Fibroblast of skin of right quadriceps (primary cell): ENCODE measurements around the gene HS6ST1.

Experiments used
- DNase-seq: peaks from one replicate; pipeline ENCODE4 v3.0.0-alpha.2; 2013

HS6ST1 gene, protein sequence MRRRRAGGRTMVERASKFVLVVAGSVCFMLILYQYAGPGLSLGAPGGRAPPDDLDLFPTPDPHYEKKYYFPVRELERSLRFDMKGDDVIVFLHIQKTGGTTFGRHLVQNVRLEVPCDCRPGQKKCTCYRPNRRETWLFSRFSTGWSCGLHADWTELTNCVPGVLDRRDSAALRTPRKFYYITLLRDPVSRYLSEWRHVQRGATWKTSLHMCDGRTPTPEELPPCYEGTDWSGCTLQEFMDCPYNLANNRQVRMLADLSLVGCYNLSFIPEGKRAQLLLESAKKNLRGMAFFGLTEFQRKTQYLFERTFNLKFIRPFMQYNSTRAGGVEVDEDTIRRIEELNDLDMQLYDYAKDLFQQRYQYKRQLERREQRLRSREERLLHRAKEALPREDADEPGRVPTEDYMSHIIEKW

DNA sequence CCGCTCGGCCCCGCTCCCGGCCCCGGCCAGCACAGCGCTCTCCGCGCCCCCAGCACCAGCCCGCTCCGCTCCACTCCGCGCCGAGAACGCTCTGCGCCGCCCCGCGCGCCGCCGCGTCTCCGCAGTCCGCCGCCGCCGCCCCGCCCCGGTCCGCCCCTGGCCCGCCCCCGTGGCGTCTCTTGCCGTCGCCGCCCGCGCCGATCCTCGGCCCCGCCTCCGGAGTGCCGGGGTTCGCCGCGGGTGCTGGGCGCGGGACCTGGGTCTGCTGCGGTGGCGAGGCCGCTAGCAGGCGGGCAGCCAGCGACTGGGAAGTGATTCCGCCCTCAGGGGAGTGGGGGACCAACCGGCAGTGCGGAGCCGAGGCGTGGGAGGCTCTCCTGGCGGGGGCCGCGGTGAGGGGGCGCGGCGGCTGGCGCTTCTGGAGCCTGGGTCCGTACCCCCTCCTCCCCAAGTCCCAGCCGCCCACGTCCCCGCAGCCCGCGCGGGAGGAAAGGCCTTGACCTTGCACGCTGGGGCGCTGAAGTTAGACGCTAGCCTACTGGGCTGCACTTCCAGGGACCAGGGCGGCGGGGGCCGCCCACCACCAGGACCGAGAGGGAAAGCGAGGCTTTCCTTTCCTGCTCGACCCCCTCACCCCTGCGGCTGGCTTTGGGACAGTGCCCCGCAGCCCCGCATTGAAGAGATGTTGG, at the start of gene HS6ST1:
TSS of gene HS6ST1 (minus strand) at position 93 of the 689 bp plus-strand sequence. CDS start 305 bp downstream, outside the sequence.
- DNase-seq: peak; percentile 85

DNA sequence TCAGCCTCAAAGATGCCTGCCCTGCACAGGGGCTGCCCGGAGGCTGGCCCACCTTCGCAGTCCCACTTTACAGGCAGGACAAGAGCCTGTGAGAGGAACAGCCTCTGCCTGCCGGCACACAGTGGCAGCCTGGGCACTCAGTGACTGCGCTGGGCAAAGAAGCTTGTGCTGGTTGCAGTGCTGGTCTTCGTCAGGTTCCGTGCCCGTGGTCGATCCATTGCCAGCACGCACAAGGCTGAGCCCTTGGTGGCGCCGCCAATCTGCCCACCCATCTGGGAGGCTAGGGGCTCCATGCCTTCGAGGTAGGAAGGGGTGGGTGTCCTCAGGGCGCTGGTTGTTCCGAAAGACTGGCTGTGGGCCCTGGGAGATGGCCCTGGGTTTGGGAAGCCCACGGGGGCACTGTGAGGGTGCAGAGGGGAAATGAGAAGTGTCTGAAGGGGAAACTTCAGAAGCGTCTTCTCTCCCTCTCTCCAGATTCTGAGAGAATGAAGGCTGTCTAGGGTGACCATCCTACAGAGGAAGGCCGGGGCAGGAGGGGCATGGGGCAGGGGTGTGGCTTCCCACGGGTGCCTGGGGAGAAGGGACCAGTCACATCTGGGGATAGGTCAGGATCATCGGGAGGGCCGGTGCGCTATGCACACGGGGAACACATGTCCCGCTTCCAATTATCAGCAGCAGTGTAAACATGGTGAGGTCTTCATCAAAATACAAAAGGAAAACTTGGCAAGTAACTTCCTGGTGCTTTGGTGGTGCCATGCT, 49.1 kb upstream of the HS6ST1 start:
- no peak for DNase-seq

DNA sequence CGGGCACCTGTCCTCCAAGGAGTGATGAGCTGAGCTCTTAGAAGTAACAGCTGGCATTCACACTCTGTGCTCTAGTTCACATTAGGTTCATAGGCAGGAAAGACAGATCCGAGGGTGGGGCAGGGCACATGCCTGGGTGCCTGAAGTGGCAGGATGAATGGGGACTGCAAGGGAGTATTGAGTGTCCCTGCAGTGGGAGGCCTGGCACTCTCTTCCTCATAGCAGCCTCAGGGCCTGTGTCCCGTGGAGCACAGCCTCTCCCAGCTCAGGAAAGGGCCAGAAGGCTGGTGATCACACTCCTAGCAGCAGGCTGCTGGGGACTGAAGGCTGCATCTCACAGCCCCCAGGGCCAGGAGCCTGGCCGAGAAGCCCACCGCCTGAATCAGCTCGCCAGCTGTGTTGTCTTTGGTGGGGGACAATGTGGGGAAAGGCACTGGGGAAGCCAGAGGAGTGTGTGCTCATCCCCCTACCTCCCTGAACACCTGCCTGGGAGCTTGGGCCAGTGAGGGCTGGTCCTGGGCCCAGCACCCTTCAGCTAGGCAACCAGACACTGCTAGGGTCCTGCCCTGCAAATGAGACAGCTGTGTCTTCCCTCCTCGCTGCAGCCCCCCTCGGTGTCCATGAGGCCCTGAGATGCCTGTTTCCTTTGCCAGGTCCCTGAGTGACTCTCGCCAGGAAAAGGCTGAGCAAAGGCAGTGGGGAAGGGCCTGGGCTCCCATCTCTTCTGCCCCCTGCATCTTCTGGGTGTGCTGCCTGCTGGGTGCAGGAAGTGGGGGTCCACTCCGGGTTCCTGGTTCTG, 48.2 kb upstream of the HS6ST1 start:
- DNase-seq: no peak

DNA sequence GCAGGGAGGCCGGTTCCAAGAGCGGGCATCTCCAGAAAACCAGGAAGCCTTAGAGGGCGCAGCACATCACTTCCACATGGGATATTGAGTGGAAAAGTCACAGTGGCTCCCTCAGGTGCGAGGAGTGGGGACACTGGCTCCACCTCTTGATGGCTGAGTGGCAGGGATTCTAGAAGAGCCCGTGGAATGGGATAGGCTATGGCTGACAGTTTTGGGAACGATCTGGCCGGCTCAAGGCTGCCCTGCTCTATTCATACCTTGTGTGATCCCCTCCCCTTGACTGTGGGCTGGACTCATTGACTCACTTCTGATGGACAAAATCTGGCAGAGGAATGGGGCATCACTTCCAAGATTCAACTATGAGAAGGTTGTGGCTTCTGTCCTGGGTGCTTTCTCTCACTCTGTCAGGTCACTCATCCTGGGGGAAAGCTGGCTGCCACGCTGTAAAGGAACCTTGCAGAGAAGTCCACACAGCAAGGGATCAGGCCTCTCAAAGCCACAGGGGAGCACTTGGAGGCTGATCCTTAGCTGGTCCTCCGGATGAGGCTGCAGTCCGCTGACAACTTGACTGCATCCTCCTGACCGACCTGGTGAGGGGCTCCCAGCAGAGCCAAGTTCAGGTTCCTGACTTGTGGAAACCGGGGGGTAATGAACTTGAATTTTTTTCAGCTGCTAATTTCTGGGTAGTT, 46.7 kb upstream of the HS6ST1 start:
- no peak for DNase-seq

DNA sequence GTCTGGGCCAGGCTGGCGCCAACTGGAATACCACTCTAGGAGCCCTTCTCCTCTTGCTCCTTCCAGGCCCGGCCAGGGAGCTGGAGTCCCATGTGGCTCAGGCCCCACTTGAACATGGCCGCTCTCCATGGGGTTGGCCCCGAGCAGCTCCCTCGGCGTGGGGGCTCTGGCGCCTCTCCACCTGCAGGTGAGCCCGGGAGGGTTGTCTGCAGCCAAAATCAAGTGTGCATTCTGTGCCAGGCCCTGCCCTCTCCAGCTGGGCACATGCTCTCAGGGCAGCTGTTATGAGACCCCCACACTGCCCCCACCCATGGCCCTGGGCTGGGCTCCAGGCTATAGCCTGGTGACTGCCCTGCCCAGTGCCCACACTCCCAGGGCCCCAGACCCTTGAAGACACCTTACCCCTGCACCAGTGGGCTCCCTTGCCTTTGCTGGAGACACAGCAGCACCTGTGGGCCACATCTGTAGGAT, 45.8 kb upstream of the HS6ST1 start:
- DNase-seq: no peak

DNA sequence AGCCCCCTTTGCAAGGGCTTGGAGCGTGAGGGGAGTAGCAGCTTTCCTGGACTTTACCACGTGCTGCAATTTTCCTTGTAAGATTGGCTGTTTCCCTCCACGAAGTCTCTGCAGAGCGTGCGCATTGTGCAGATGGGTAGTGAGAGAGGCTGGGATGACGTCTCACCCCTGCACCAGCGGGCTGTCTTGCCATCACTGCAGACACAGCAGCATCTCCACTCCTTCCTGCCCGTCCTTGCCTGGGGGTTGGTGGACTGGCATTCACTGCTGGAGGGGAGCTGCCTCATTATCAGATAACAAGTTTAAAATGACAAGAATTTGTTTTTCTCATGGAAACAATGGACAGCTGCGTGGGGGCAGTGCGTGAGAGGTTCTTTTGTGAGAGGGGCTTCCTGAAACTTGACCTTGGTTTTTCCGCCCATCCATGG, 45.3 kb upstream of the HS6ST1 start:
- DNase-seq: no peak

DNA sequence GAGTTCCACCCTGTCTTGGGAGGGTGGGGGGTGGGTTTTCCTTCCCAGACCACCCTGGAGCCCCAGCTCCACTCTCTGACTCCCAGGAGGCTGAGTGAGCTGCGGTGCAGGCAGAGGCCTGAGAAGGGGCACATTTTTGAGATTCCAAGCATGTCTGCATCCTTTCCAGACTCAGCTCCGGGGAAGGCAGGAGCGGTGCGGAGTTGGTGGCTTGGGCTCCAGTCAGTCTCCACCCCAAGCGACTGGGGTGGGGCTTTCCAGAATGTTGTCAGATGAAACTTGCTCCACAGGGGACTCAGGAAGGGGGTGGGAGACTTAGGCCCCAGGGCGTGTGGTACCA, 44.2 kb upstream of the HS6ST1 start:
- peak; percentile 98 for DNase-seq

DNA sequence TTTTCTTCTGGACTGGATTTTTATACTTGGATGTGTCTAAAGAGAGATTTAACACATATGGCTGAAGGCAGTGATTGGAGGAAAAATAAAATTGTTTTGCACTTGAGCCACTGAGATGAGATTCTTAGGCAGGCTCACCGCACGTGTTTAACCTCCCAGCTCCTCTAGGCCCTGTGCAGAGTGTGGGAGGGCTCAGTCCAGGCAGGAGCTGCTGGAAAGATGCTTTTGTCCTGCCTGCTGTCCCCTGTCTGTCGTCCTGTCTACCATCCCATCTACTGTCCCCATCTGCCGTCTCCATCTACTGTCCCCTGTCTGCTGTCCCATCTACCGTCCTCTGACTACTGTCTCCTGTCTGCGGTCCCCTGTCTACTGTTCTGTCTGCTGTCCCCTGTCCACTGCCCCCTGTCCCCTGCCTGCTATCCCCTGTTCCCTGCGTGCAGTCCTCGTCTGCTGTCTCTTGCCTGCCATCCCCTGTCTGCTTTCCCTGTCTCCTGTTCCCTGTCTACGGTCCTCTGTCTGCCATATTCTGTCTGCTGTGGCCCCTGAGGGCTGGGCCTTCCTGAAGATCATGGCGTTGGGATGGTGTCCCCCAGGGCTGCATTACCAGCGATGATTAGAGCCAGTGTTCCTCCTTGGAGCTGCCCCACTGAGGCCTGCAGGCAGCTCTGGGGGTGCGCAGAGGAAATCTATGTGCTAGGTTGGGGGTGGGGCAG, 43.7 kb upstream of the HS6ST1 start:
- DNase-seq: no peak

DNA sequence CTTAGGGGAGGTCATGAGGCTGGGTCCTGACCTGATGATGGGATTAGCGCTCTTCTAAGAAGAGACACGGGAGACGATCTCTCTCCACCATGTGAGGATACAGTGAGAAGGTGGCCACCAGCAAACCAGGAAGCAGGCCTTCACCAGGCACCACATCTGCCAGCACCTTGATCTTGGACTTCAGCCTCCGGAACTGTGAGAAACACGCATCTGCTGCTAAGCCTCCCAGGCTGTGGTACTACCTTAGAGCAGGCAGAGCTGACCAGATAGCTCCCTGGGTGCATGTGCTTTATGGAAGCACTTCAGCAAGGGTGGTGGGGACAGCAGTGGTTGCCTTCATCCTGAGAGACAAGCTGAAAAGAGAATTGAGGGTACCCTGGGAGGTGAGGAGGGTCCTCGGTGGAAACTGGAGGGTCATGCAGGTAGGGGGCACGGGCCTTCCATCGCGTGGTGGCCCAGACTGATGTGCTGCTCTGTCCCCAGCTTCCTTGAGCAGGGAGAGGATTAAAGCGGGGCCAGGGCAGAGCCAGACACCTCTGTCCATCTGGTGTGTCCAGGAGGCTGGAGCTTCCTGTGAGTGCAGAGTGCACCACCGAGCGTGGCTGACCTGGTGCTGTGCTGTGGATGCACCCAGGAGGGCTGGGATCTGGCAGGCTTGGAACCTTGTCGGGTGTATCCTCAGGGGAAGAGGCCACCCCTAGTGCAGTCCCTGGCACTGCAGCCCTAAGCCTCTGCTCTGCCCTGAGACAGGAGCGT, 42.9 kb upstream of the HS6ST1 start:
- no peak for DNase-seq

DNA sequence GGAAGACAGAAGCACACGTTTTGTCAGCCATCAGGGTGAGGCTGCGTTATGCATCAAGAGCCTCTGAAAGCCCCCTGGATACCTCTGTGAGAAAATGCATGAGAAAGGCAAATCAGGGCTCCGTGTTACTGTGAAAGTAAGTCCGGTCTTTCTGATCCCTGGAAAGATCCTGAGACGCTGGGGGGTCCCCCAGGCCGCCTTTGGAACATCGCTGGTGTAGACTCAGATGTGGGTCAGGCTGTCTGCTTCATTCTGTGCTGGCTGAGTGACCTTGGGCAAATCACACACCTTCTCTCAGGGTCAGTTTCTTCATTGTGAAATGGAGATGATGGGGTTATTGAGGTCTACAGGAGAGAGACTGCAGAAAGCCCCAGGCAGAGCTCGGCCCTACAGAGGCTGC, 42.0 kb upstream of the HS6ST1 start:
- DNase-seq: no peak

DNA sequence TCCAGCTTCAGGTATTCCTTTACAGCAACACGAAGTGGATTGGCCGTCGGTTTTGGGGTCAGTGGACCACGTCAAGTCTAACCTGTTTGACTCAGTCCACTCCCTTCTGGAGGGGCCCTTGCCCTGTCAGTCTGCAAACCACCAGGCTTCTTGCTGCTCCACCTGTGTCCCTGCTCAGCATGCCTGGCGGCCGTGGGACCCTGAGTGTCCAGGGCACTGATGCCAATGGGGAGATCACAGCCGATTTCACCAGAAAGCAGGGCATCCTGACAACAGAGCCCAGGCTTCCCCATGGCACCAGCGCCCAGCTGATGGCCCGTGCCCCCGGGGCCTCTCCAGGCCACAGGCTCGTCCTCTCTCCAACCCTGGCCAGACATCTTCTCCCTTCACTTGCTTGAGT, 41.2 kb upstream of the HS6ST1 start:
- DNase-seq: no peak

DNA sequence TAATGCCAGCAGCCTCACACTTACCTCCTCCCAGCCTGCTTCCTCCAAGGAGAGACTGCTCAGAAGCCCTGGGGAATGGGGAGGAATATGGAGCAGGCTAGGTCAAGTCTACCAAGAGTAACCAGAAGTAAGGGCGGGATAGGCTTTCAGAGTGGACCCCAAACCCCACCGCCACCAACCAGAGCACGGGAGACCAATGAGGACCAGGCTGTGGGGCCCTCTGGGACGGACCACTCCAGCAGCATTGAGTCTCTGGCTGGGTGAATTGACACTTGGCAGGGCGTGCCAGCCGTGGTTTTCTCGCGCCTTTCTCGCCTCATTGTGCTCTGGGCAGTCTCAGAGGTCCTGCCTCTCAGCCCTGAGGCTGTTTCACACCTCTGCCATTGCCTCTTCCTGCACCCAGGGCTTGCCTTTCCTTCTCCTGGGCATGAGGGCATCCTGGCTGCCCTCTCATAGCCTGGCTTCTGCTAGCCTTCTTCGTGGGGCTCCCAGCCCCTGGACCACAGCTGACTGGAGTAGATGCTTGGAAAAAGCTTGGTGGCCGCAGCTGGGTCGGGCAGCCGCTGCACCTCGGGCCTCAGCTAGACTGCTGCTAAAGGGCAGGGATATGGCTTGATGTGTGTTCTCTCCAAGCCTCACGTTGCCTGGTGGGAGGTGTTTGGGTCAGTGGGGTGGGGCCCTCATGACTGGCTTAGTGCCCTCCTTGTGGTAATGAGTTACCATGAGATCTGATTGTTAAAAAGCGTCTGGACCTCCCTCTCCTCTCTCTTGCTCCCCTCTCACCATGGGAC, 40.5 kb upstream of the HS6ST1 start:
- no peak for DNase-seq

DNA sequence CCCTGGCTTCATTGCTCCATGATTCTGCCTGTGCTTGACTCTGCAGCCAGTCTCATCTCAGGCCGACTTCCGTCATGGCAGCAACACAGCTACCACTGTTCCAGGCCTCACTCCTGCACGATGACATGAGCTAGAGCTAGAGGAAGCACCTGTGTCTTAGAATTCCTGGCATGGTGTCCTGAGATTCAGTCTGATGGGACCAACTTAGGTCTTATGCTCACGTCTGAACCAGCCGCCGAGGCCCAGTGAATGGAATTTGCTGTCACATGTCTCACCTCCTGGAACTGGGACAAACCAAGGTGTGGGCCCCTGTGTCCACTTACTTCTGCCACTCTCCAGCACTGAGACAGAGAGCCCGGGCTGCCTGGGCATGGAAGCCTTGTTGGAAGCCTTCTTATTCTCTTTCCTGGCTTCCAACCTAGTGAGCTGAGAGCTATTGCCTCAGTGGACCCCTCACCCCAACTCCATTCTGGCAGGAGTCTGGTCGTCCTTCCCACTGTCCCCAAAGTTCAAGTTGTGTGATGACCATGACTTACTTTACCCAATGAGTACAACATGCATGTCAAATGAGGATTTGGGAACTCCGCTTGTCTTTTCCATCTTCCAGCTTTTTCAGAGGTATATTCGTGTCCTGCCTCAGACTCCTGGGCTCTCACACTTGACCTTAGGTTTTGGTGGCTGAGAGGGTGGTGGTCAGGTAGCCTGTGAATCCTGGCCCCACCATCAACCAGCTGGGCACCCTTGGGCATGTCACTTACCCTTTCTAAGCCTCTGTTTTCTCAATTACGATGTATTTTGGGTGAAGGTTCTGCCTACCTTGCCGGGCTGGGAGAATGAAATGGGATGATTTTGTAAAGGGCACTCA, 39.1 kb upstream of the HS6ST1 start:
- no peak for DNase-seq

DNA sequence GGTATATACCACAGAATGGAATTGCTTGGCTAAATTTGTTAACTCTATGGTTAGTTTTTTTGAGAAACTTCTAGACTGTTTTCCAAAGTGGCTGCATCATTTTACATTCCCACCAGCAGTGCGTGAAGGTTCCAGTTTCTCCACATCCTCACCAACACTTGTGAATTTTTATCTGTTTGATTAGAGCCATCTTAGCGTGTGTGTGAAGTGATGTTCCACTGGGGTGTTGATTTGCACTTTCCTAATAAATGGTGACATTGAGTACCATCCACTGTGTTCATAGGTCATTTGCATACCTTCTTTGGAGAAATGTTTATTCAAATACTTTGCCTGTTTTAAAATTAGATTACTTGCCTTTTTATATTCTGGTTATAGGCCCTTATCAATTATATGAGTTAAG, 37.5 kb upstream of the HS6ST1 start:
- no peak for DNase-seq

DNA sequence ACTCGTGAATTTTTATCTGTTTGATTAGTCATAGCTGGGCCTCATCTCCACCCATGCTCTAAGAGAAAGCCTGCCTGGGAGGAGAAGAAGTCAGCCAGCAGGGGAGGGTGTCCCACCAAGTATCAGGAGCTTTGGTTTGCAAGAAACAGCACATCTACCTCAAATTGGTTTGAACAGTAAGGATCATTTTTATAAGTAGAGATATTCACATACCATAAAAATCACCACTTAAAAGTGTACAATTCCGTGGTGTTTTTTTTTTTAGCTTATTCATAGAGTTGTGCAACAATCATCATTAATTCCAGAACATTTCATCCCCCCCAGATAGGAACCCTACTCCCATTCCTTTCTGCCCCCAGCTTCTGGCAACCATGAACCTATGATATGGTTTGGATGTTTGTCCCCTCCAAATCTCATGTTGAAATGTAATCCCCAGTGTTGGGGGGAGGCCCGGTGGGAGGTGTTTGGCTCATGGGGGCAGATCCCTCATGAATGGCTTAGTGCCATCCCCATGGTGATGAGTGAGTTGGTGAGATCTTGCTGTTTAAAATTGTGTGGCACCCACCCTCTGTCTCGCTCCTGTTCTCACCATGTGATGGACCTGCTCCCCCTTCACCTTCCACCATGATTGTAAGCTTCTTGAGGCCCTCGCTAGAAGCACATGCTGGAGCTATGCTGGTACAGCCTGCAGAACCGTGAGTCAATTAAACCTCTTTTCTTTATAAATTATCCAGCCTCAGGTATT, 36.2 kb upstream of the HS6ST1 start:
- peak; percentile 82 for DNase-seq

DNA sequence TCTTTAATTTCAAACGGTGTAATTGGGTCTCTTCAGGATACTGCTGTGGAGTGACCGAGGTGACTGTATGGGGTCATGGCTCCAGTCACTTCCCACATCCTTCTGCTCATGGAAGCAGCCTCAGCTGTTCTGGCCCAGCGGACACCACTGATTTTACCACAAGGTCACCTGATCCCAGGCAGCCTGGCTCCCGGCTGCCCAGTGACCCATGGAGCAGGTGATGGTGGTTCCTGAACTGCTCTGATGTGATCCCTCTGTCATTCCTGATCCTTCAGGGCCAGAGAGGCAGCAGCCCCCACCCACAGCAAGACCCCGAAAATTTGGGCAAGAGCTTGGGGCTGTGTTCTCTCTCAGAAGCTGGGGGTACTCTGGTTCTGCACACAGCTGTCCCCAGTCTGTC, 35.5 kb upstream of the HS6ST1 start:
- no peak for DNase-seq

DNA sequence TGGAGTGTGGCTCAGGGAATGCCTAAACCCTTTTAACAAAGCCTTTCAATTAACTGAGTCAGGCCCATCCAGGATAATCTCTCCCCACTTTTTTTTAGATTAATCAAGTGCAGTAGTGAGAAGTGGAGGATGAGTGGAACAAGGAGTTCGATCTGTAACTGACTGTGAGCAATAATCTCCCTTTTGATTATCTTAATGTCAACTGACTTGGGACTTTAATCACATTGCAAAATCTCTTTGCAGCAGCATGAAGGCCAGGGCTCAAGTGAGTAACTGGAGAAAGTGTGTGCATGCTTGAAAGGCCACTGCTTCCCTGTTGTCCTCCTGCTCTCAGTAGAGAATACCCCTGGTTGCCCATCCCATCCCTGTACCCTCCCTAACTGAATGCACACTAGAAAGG, 32.1 kb upstream of the HS6ST1 start:
- DNase-seq: no peak

DNA sequence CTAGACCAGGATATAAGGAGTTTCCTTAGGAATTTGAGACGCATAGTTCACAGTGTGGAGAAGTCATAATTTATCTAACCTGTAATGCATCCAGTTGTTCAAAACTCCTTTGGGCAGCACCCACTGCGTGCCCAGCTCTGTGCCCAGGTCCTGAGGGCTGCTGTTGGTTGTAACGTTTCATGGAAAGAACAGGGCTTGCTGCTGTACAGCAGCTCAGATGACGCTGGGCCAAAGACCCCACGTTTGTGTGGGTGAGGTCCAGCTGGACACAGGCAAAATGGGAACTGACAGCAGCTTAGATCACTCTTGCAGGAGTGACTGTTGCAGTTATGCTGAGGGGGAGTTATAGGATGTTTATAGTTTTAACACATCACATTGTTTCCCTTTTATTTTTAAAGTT, 30.0 kb upstream of the HS6ST1 start:
- no peak for DNase-seq
